CD14-positive monocyte (primary cell): ENCODE data around the gene S1PR3. TPM values are rescaled to one million over a fixed set of nuclear protein-coding genes. Genes with fewer than 3 reads are reported as not detected.

Source experiments
- DNase-seq, 3 donors: peaks; one replicate each; pipeline ENCODE4 v3.0.0-alpha.2; 2011 to 2022
- H2AFZ ChIP-seq: 2 replicates; pipeline ENCODE4 v1.6.0; 2012; ENCODE audit warnings: mild to moderate bottlenecking, low read depth, low read length, inconsistent platforms; ENCODE audit not compliant: insufficient read depth, poor library complexity, severe bottlenecking
- H3K27ac ChIP-seq, 2 donors: 1 replicate in 1 of 2; 2 replicates in 1 of 2; pipeline ENCODE4 v1.5.1; 2012 to 2013; ENCODE audit warnings: low read length in 2 of 2, control low read depth in 1 of 2, inconsistent platforms in 1 of 2, low read depth in 1 of 2, mild to moderate bottlenecking in 1 of 2
- H3K27me3 ChIP-seq, 2 donors: one replicate each; pipeline versions ENCODE4 v1.6.0 to v1.6.1; 2011 to 2013; ENCODE audit warnings: low read length in 2 of 2; ENCODE audit not compliant: control insufficient read depth in 2 of 2, insufficient read depth in 2 of 2
- H3K36me3 ChIP-seq, 2 donors: replicated peaks in 1 of 2; 1 replicate in 1 of 2; 2 replicates in 1 of 2; pipeline versions ENCODE4 v1.5.1 to v1.6.1; 2012 to 2013; ENCODE audit warnings: low read length in 2 of 2, control low read depth in 1 of 2, inconsistent platforms in 1 of 2, mild to moderate bottlenecking in 1 of 2; ENCODE audit not compliant: insufficient read depth in 2 of 2, control insufficient read depth in 1 of 2
- H3K4me1 ChIP-seq, 2 donors: 1 replicate in 1 of 2; 2 replicates in 1 of 2; pipeline versions ENCODE4 v1.5.1 to v1.6.1; 2012 to 2013; ENCODE audit warnings: low read length in 2 of 2, control low read depth in 1 of 2, inconsistent platforms in 1 of 2, mild to moderate bottlenecking in 1 of 2, moderate library complexity in 1 of 2; ENCODE audit not compliant: insufficient read depth in 2 of 2, control insufficient read depth in 1 of 2
- H3K4me2 ChIP-seq: replicated peaks from 2 replicates; pipeline ENCODE3; 2012; ENCODE audit warnings: low read length, moderate library complexity, mild to moderate bottlenecking; ENCODE audit not compliant: poor library complexity, severe bottlenecking; ENCODE audit errors: extremely low read depth
- H3K4me3 ChIP-seq, 3 experiments: fragments of 200-600 bp in 1 of 3; sonication (generic) in 1 of 3; replicated peaks in 1 of 3; 1 replicate in 2 of 3; 2 replicates in 1 of 3; pipeline ENCODE4 v1.5.1; 2011 to 2013; ENCODE audit warnings: low read length in 3 of 3, mild to moderate bottlenecking in 3 of 3, control low read depth in 2 of 3, low read depth in 2 of 3, inconsistent platforms in 1 of 3, moderate library complexity in 1 of 3
- H3K79me2 ChIP-seq: 2 replicates; pipeline ENCODE4 v1.6.0; 2012; ENCODE audit warnings: mild to moderate bottlenecking, control low read depth, inconsistent platforms, low read length, moderate library complexity; ENCODE audit not compliant: insufficient read depth
- H3K9ac ChIP-seq: 2 replicates; pipeline ENCODE4 v1.6.0; 2017; ENCODE audit warnings: low read length, mild to moderate bottlenecking; ENCODE audit not compliant: insufficient read depth, poor library complexity, severe bottlenecking
- H3K9me3 ChIP-seq, 2 donors: replicated peaks in 1 of 2; 1 replicate in 1 of 2; 2 replicates in 1 of 2; pipeline versions ENCODE4 v1.5.1 to v1.6.1; 2012 to 2013; ENCODE audit warnings: low read length in 2 of 2, control low read depth in 1 of 2; ENCODE audit not compliant: control insufficient read depth in 1 of 2, insufficient read depth in 1 of 2
- H4K20me1 ChIP-seq: 2 replicates; pipeline ENCODE4 v1.6.0; 2012; ENCODE audit warnings: mild to moderate bottlenecking, low read length, control low read depth, moderate library complexity; ENCODE audit not compliant: insufficient read depth
- H3K27ac Mint-ChIP-seq, 7 donors: one replicate each; pipeline ENCODE4 v1.8.0; 2020; ENCODE audit warnings: mild to moderate bottlenecking in 7 of 7, mixed read lengths in 7 of 7, moderate library complexity in 6 of 7, inconsistent platforms in 2 of 7
- H3K27me3 Mint-ChIP-seq, 3 donors: one replicate each; pipeline ENCODE4 v1.8.0; 2021 to 2022; ENCODE audit warnings: low read depth in 3 of 3, mild to moderate bottlenecking in 3 of 3, mixed read lengths in 3 of 3, moderate library complexity in 3 of 3, inconsistent platforms in 1 of 3
- H3K36me3 Mint-ChIP-seq, 2 donors: one replicate each; pipeline ENCODE4 v1.8.0; 2020; ENCODE audit warnings: mixed read lengths in 2 of 2, inconsistent platforms in 1 of 2, mild to moderate bottlenecking in 1 of 2
- H3K4me1 Mint-ChIP-seq: one replicate; pipeline ENCODE4 v1.8.0; 2020; ENCODE audit warnings: mild to moderate bottlenecking, mixed read lengths
- H3K4me3 Mint-ChIP-seq, 2 donors: one replicate each; pipeline ENCODE4 v1.8.0; 2020; ENCODE audit warnings: mild to moderate bottlenecking in 2 of 2, mixed read lengths in 2 of 2, moderate library complexity in 1 of 2
- H3K9me3 Mint-ChIP-seq, 7 donors: one replicate each; pipeline ENCODE4 v1.8.0; 2020 to 2022; ENCODE audit warnings: mixed read lengths in 7 of 7, mild to moderate bottlenecking in 6 of 7, moderate library complexity in 6 of 7, inconsistent platforms in 2 of 7
- WGBS: methylation state at CpG from one replicate; pipeline ENCODE4 v1.1.5; 2013; ENCODE audit warnings: missing lambda C conversion rate; ENCODE audit not compliant: insufficient coverage; 5-methylcytosine and 5-hydroxymethylcytosine counted together
- intact Hi-C, 2 donors: fragments of 100-400 bp; cut with micrococcal nuclease; formaldehyde crosslinking; loops; one replicate each; pipeline versions ENCODE4 v1.15.0 to v1.15.1; 2023
- polyA plus RNA-seq, 3 donors: library from polyadenylated mRNA; depleted of rRNA in 1 of 3; unstranded in 2 of 3; stranded (reverse) in 1 of 3; fragments of 300-500 nt in 2 of 3; fragments of >200 nt in 1 of 3; fragmentation: Illumina TruSeq in 2 of 3; gene quantifications; 1 replicate in 2 of 3; 2 replicates in 1 of 3; pipeline ENCODE4 v1.2.3, GENCODE V29; 2012 to 2021
- TF ChIP-seq, protein P1 (sequence below): fragments of 200-600 bp; IDR thresholded peaks from one replicate; pipeline ENCODE4 v1.8.0; 2022; ENCODE audit warnings: antibody characterized with exemption, mild to moderate bottlenecking

The S1PR3 gene
- polyA plus RNA-seq, 3 donors = 28.2 to 59.7 (median 30.6) TPM

DNA sequence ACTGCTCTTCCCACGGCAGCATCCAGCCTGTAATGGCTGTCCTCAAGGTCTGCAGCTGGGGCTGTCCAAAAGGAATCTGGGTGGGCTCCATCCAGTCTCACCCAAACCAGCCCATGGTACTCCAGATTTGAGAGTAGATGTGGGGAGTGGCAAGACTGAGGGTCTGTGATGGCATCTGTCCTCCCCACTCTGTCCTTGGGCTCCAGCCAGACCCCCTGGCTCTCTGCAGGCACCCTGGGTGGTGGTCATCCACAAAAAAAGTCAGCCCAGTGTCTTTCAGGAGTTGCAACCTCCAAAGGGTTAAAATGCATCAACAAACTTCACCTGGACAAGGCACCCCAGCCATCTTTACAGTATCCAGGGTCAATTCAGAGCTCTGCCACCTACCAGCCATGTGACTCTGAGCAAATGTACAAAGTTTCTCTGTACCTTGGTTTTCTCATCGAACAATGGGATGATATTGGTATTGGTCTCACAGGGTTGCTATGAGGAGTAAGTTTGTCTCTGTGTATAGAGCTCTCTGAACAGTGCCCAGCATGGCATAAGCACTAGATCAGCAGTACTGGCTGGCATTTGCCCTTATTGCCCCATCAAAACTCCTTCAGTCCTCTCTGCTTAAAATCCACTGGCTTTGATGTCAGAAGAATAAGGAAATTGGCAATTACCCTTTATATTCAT, 7.3 kb upstream of the S1PR3 start:
- Histone ChIP-seq H3K79me2 (no peaks in the 10 kb centered on the region), H2AFZ (no peak overlapping the region), H3K27me3 (no peaks in the 10 kb centered on the region), H3K4me2 (no peak overlapping the region), H3K27ac (no peak overlapping the region), H4K20me1 (no peaks in the 10 kb centered on the region), H3K4me3 (no peak overlapping the region), H3K9ac (no peak overlapping the region), H3K9me3 (no peaks in the 10 kb centered on the region), H3K36me3 (no peaks in the 10 kb centered on the region), H3K4me1 (peaks cover 8 to 9% of the 10 kb centered on the region in 2 donors)
- Mint-ChIP-seq H3K27me3 (peaks cover 0 to 1% (median 0%) of the 10 kb centered on the region in 3 donors), H3K27ac (no peak overlapping the region), H3K4me3 (no peak overlapping the region), H3K36me3 (peaks cover 0 to 3% of the 10 kb centered on the region in 2 donors), H3K9me3 (peaks cover 0 to 6% (median 0%) of the 10 kb centered on the region in 7 donors), H3K4me1 (peaks cover 16% of the 10 kb centered on the region)
- DNase-seq = no peak
- WGBS = 20% methylated on average over 1 of the region's 2 CpGs
- TF ChIP-seq, protein P1, sequence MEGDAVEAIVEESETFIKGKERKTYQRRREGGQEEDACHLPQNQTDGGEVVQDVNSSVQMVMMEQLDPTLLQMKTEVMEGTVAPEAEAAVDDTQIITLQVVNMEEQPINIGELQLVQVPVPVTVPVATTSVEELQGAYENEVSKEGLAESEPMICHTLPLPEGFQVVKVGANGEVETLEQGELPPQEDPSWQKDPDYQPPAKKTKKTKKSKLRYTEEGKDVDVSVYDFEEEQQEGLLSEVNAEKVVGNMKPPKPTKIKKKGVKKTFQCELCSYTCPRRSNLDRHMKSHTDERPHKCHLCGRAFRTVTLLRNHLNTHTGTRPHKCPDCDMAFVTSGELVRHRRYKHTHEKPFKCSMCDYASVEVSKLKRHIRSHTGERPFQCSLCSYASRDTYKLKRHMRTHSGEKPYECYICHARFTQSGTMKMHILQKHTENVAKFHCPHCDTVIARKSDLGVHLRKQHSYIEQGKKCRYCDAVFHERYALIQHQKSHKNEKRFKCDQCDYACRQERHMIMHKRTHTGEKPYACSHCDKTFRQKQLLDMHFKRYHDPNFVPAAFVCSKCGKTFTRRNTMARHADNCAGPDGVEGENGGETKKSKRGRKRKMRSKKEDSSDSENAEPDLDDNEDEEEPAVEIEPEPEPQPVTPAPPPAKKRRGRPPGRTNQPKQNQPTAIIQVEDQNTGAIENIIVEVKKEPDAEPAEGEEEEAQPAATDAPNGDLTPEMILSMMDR = no peak
- intact Hi-C loops = no loop called here

GRCh38 chr9:88984543-88984883, 6.8 kb upstream of the S1PR3 start:
- Histone ChIP-seq H3K79me2 (no peaks in the 10 kb centered on the region), H3K4me3 (no peak overlapping the region), H3K27ac (no peak overlapping the region), H3K9ac (no peak overlapping the region), H3K27me3 (no peaks in the 10 kb centered on the region), H3K36me3 (no peaks in the 10 kb centered on the region), H3K4me2 (no peak overlapping the region), H3K9me3 (no peaks in the 10 kb centered on the region), H2AFZ (no peak overlapping the region), H3K4me1 (peaks cover 14% of the 10 kb centered on the region in 2 donors), H4K20me1 (no peaks in the 10 kb centered on the region)
- no peak overlapping the region for H3K4me3 Mint-ChIP-seq
- peaks cover 0 to 3% of the 10 kb centered on the region in 2 donors for H3K36me3 Mint-ChIP-seq
- H3K27ac Mint-ChIP-seq = no peak overlapping the region
- no CpG with 5 or more reads among the region's 4 CpGs for WGBS
- TF ChIP-seq, protein P1 = no peak
- H3K9me3 Mint-ChIP-seq = peaks cover 0 to 6% (median 0%) of the 10 kb centered on the region in 7 donors
- H3K4me1 Mint-ChIP-seq = peaks cover 21% of the 10 kb centered on the region
- no peak for DNase-seq
- intact Hi-C loops = no loop called here
- H3K27me3 Mint-ChIP-seq = peaks cover 0 to 1% (median 0%) of the 10 kb centered on the region in 3 donors
